Activated gamma-delta T cell treated with anti-CD3 and anti-CD28 coated beads, Interleukin-2, amount 50 U/mL, for 16 hours (primary cell): ENCODE measurements around the gene PANX2.
"Not testable (repeated sequence)": the region's sequence is repeated elsewhere in the genome, so short reads cannot be mapped to it uniquely, and the experiment has no call there.

Experiments
- DNase-seq: peaks from one replicate; pipeline ENCODE4 v3.0.0-alpha.2; 2020; ENCODE audit warnings: low read depth

PANX2 gene, protein sequence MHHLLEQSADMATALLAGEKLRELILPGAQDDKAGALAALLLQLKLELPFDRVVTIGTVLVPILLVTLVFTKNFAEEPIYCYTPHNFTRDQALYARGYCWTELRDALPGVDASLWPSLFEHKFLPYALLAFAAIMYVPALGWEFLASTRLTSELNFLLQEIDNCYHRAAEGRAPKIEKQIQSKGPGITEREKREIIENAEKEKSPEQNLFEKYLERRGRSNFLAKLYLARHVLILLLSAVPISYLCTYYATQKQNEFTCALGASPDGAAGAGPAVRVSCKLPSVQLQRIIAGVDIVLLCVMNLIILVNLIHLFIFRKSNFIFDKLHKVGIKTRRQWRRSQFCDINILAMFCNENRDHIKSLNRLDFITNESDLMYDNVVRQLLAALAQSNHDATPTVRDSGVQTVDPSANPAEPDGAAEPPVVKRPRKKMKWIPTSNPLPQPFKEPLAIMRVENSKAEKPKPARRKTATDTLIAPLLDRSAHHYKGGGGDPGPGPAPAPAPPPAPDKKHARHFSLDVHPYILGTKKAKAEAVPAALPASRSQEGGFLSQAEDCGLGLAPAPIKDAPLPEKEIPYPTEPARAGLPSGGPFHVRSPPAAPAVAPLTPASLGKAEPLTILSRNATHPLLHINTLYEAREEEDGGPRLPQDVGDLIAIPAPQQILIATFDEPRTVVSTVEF

DNA sequence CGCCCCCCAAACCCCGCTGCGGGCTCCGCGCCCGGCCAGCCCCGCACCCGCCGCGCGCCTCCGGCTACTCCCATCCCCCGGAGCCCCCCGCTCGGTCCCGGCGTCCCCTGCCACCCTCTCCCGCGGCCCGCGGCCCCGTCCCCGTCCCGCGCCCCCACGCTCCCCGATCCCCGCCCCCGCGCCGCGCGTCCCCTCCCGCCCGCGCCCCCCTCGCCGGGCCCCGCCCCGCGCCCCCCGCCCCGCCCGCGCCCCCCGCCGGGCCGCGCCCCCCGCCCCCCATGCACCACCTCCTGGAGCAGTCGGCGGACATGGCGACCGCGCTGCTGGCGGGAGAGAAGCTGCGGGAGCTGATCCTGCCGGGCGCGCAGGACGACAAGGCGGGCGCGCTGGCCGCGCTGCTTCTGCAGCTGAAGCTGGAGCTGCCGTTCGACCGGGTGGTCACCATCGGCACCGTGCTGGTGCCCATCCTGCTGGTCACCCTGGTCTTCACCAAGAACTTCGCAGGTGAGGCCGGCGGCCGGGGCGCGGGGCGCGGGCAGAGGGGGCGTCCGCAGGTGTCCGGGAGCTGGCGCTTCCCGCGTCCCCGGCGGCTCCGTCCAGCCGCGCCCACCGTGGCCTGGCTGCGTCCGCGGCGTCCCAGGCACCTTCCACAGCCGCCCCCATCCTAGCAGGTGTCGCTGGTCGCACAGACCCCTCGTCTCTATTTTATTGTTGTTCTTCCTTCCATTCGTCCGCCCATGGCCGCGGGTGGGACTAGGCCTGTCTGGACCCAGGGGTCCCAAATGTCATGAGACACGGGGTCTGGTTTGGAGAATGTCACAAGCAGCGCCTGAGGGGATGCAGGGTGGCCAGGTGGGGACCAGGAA lies at the start of gene PANX2:
Gene PANX2, plus strand, starts transcription at position 279 of the 866 bp plus-strand sequence. Its CDS starts 0 bp downstream, at position 279.
- DNase-seq, result no peak

DNA sequence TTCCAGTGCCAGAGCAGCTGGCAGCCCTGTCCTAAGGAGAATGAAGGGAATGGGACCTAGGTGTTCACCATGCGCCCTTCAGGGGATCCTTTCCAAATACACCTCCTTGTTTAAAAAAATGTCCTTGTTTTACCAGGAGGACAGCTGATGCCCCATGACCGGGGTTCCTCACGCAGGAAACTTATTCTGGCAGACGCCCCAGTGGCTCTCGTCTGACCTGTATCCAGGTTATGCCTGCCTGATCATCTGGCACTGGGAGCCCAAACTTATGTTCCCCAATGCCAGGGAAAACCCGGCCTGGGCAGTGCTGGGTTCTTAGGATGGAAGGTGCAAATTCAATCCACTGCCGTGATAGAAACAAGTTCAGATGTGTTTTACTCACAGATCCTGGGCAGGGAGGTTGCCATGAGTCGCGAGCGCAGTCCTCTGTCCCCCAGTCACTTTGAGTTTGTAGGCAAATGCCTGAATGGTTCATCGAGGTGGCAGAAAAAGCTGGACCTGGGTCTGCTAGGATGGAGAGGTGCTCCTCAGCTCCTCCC lies 49.3 kb upstream of the PANX2 start:
- no peak for DNase-seq

DNA sequence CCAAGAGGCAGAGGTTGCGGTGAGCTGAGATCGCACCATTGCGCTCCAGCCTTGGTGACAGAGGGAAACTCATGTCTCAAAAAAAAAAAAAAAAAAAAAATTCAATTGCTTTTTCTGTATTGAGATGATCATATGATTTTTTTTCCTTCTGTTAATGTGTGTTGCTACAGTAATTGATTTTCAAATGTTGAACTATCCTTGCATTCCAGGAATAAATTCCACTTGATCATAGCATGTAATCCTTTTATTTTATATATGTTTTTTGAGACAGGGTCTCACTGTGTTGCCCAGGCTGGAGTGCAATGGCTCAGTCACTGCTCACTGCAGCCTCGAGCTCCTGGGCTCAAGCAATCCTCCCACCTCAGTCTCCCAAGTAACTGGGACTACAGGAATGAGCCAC lies 47.4 kb upstream of the PANX2 start:
- DNase-seq, result no peak

DNA sequence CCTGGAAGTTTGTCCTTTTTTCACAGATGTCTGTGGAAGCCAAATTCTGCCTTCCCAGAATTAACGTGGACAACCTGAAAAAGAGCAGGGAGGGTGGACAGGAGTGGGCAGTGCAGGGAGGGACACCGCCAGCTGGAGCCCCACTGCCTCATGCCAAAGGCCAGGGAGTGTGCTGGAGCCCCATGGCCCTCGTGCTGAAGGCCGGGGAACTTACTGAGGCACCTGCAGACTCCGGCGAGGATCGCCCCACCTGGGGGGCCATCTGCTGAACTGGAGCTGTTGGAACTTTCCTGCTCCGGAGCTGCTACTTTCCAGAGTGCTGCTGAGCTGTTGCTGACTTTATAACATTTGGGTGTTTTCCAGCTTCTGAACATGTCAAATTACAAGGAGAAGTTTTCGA lies 45.5 kb upstream of the PANX2 start:
- DNase-seq, result no peak

DNA sequence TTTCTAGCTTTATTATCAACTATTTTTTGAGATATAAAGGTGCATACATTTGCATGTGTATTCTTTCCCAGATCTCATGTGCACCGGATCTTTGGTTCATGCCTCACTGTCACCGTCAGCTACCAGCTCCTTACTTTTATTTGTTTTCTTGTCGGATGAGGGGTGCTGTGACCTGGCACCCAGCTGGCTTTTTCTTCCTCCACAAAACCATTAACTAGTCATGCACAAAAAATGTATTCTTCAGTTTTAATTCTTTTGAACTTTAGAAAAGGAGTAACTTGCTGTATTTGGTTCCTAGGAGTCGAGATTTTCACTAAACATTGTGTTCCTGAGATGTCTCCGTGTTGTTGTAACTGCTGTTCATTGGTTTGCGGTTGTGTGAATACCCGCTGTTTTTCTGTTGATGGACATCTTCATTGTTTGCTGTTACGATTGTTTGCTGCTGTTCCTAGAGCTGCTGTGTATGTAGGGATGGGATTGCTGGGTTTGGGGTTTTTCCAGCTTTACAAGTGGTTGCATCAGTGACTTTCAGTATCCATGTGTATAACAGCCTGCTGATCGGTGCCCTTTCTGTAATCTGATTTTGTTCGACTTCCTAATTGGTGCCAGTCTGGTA lies 41.3 kb upstream of the PANX2 start:
- DNase-seq, result no peak

DNA sequence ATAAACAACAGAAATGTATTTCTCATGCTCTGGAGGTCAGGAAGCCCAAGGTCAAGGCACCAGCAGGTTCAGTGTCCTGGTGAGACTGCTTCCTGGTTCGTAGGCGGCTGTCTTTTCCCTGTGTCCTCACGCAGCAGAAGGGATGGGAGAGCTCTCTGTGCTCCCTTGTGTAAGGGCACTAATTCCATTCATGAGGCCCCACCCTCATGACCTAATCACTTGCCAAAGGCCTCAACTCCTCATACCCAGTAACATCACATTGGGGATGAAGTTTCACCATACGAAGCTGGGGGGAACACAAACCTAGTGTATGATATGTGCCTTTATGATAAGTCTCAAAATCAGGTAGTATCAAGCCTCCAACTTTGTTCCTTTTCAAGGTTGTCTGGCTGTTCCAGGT lies 38.6 kb upstream of the PANX2 start:
- no peak for DNase-seq

DNA sequence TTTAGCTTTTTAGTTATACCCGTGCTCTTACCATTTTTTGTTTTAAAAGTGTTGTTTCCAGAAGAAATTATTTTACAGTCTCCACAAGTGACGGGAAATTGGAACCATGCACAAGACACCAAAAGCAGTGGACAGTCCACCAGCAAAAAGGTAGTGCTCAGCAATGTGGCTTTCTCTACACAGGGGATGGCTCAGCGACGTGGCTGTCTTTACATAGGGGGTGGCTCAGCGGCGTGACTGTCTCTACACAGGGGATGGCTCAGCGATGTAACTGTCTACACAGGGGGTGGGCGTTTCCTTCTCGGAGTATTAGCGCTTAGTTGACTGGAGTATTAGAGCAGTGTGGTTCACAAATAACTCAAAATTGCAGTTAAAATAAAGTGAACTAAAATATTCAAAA lies 36.0 kb upstream of the PANX2 start:
- no peak for DNase-seq

DNA sequence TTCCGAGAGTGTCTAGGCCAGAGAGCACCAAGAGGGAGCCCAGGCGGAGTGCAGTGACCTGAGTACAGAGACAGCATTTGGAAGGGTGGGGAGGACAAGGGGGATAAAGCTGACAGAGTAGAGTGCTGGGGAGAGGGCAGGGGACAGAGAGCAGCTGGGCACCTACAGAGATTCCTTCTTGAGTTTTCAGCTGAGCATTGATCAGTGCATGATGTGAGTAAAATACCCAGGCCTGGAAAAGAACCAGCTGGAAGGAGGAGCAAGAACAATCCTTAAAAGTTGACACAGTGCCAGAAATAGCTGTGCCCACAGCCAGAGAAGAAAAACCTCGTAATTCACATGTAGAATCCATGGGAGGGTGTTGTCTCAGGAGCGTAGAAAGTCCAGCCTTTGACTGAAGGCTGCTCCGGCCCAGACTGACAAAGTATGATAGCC lies 33.9 kb upstream of the PANX2 start:
- DNase-seq, result no peak

DNA sequence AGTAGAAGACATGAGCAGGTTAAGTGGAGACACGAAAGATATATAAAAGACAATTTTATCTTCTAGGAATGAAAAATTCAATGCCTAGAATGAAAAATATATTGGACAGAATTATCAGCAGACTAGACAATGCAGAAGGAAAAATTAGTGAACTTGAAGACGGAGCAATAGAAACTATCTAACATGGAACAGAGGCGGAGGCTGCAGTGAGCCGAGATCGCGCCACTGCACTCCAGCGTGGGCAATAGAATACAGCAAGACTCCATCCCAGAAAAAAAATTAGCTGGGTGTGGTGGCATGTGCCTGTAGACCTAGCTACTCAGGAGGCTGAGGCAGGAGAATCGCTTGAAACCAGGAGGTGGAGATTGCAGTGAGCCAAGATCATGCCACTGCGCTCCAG lies 33.3 kb upstream of the PANX2 start:
- DNase-seq, result not testable (repeated sequence)

DNA sequence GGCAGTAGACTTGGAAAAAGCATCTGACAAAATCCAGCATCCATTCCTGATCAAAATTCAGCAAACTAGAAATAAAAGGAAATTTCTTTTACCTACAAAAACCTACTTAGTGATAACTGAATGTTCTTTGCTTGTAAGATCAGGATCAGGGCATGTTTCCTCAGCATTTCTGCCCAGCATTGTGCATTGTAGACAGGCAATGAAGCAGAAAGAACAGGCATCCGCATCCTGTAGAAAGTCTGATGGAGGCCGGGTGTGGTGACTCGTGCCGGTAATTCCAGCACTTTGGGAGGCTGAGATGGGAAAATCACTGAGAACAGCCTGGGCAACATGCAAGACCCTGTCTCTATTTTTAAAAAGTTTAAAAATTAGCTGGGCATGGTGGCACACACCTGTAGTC lies 32.5 kb upstream of the PANX2 start:
- no peak for DNase-seq

DNA sequence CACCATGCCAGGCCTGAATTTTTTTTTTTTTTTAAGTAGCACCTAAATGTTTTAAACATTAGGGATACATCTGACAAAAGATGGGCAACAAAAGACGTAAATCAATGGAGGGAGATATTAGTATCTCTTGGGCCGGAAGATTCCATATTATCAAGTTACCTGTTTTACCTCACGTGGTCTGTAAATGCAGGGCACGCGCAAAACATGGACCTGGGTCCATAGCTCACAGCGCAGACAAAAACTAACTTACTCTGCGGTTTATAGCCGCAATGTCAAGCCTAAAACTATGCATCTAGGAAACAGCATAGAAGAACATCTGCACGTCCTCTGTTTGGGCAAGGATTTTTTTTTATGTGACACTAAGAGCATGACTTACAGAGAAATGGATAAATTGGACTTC lies 31.5 kb upstream of the PANX2 start:
- DNase-seq, result no peak

DNA sequence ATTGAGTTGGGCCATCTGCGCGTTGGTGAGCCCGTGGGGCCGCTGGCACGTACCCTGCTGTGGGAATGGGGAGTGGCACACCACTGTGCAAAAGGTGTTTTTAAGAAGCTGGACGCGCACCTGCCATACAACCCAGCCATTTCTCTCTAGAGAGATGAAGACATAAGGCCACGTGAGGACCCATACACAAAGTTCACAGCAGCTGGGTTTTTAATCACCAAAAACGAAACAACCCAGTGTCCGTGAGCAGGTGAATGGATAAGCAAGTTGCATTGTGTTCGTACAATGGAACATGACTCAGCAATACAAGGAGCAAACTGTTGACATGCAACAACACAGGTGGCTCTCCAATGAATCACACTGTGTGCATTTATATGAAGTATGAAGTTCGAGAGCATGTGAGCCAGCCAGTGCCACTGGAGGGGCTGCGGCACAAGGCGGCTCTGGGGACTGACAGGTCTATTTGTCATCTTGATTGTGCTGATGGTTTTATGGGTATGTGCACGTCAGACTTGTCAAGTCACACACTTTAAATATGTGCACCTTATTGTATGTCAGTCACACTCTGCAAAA lies 30.6 kb upstream of the PANX2 start:
- DNase-seq, result no peak

DNA sequence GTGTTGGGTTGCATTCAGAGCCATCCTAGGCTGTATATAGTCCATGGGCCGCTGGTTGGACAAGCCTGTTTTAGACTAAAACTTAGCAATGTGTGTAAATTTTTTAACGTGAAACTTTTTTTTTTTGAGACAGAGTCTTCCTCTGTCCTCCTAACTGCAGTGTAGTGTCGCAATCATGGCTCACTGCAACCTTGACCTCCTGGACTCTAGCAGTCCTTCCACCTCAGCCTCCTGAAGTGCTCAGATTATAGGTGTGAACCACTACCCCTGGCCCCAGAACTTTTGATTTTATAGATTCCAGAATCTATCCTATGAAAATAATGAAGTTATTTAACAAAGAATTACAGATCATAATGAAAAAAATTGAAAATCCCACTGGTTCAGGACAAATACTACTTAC lies 29.9 kb upstream of the PANX2 start:
- no peak for DNase-seq

DNA sequence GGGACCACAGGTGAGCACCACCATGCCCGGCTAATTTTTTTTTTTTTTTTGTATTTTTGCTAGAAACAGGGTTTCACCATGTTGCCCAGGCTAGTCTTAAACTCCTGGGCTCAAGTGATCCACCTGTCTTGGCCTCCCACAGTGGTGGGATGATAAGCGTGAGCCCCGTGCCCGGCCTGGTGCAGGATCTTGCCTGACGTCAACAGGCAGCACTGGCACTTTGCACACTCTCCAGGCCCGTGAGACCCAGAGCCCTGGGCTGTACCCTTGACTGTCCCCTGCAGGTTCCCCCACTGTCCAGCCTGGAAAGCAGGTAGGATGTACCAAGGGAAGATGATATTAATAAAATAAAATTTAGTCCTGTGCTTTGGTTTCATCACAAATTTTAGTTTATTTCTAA lies 29.1 kb upstream of the PANX2 start:
- DNase-seq, result no peak

DNA sequence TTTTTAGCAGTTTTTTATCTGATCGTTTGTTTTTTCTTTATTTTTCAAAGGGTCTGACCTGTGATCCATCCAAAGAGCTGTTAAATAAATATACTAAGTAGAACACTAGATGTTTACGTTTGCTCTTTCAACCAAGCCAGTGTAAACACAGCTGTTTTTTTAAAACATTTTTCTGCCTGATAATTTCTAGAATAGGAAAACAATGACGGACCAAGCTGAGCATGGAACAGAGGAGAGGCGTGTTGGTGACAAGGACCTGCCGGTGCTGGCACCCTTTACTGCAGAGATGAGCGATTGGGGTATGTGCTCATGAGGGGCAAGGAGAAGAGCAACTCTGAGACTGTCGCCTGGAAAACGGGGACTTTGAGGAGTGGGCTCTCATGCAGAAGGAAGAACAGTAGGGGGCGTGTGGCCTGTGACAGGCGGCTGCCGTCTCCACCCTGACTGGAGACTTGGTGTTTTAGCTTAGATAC lies 28.6 kb upstream of the PANX2 start:
- no peak for DNase-seq

DNA sequence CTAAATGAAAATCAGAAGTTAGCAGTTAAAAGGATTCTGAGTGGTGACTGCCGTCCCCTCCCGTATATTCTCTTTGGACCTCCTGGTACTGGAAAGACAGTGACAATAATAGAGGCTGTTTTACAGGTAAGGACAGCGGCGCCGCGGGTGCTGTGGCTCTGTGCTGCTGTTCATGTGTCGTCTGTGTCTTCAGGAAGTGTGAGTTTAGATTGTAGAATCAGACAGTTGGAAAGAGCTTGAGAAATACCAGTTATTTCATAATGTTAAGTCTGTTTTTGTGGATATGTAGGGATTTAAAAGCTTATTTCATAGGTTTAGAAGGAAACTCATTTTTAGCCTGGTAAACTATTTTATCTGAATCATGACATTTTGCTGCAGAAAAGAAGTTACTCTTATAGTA lies 27.4 kb upstream of the PANX2 start:
- no peak for DNase-seq

DNA sequence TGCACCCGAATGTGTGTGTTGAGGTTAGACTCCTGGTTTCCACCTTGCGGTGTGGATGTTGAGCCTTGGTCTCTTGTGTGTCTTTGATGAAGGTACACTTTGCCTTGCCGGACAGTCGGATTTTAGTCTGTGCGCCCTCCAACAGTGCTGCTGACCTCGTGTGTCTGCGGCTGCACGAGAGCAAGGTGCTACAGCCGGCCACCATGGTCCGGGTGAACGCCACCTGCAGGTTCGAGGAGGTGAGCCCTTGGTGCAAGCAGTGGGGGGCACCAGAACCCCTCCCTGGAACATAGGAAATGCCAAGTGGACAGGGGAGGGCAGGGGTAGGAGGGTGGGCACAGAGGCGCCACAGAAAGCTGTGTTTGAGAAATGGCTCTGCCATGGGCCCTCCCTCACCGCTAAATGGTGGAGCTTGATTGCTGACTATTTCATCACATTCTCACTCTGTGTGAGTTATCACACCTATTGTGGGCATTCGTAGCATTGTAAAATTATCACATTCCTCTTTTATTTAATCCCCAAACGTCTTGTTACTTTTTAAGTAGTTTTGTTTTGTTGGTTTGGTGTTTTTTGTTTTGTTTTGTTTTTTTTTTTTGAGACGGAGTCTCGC lies 26.4 kb upstream of the PANX2 start:
- DNase-seq, result no peak

DNA sequence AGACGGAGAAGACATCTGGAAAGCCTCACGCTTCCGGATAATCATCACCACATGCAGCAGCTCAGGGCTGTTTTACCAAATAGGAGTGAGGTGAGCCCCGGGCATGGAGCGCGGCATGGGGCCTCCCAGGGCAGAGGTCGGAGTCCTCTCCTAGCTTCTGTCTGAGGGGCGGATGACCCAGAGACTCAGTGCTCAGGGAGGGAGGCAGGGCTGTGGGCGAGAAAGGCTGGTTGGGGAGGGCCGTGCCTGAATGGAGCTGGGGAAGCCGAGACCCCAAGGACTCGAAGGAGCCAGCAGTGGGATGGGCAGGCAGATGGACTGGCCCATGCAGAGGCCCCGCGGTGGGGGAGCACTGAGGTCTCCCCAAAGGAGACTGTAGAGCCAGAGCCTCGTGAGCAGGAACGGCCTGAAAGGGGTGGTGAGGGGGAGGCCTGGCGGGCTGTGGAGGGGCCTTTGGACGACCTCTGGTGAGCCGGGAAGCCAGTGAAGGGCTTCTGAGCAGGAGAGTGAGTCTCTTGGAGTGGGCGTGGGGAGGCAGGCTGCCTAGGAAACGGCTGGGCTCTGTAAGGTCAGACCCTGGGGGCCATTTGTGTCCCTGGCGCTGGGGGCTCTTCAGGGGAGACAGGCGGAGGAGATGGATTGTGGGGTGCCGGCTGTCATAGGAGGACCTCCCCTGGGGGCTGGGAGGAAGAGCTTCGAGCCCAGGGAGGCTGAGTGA lies 24.7 kb upstream of the PANX2 start:
- DNase-seq, result no peak

DNA sequence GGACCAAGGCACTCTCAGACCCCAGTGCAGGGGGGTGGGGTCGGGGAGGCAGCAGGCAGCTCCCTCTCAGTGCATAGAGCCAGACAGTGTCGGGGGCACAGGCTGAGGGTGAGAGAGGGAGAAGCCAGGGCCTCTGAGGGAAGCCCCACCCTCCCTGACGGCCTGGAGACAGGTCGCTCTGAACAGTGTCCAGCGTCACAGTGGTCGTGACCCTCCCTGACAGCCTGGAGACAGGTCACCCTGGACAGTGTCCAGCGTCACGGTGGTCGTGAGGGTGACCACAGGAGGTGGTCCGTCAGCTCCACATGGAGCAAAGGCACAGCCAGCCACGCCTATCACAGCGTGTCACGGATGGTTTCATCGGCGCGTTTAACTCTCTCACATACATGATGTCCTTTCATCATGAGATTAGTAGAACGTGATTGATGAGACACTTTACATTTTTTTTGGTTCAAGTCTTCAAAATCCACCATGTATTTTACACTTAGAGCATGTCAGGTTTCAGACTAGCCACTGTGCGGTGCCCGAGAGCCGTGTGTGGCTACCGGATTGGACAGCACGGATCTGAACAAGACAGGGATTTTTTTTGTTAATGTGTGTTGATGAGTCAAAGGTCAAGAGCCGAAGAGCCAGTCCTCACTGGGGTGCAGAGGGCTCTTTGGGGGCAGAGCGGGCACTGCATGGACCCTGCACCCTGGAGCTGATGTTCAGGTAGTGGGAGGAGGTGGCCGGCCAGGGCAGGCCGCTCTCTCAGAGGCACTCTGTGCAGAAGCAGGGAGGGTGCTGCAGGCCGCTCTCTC lies 23.9 kb upstream of the PANX2 start:
- no peak for DNase-seq
